ENCODE measurements around the gene STK35. TPM values are rescaled to one million over a fixed set of nuclear protein-coding genes. Genes with fewer than 3 reads are reported as not detected.

STK35 gene
- total RNA-seq, 1 experiment from 2014 or later, result 38.2 TPM

DNA sequence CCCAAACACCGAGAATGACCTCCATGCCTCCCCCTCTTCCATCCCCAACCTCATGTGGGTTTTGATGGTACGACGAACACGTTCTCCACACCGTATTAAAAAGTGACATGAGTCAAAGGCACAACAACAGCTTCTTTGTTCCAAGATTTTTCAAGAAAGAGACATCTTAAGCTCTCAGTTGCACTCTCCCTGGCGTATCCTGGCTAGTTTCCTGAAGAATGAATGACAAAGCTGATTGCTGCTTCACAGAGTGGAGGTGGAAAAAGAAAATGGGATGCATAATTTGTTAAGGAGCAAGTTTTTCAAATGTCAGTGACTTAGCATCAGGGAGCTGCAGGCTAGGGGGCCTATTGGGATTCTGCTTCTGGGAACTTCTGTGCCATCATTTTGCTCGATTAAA, 95.5 kb downstream of the STK35 start:
- no peak overlapping the region for H3K4me3 ChIP-seq (ENCODE audit: low read depth, low read length, poor library complexity, severe bottlenecking)
- H3K9me3 ChIP-seq (ENCODE audit: low read depth, low read length, poor library complexity, severe bottlenecking), result no peaks in the 10 kb centered on the region
- ChIA-PET POLR2A (ENCODE audit: low non-redundant PET) (no interaction called here), CTCF (no interaction called here)
- H3K4me1 ChIP-seq (ENCODE audit: insufficient read depth, low read length, poor library complexity, severe bottlenecking), result no peaks in the 10 kb centered on the region
- H3K36me3 ChIP-seq (ENCODE audit: insufficient read depth, low read length, poor library complexity, severe bottlenecking), result no peaks in the 10 kb centered on the region
- H3K27ac ChIP-seq (ENCODE audit: low read depth, low read length, poor library complexity, severe bottlenecking), result no peak overlapping the region
- no peaks in the 10 kb centered on the region for H3K27me3 ChIP-seq (replicated peaks; ENCODE audit: insufficient read depth, low read depth, low read length, poor library complexity)
- intact Hi-C loops (cut with micrococcal nuclease; ENCODE audit: unreplicated experiment), result no loop called here
- no peak for TF ChIP-seq EZH2 (IDR thresholded peaks at IDR 0.05; ENCODE audit: borderline replicate concordance, low read depth, low read length, poor library complexity, severe bottlenecking)
- TF ChIP-seq, protein P1, sequence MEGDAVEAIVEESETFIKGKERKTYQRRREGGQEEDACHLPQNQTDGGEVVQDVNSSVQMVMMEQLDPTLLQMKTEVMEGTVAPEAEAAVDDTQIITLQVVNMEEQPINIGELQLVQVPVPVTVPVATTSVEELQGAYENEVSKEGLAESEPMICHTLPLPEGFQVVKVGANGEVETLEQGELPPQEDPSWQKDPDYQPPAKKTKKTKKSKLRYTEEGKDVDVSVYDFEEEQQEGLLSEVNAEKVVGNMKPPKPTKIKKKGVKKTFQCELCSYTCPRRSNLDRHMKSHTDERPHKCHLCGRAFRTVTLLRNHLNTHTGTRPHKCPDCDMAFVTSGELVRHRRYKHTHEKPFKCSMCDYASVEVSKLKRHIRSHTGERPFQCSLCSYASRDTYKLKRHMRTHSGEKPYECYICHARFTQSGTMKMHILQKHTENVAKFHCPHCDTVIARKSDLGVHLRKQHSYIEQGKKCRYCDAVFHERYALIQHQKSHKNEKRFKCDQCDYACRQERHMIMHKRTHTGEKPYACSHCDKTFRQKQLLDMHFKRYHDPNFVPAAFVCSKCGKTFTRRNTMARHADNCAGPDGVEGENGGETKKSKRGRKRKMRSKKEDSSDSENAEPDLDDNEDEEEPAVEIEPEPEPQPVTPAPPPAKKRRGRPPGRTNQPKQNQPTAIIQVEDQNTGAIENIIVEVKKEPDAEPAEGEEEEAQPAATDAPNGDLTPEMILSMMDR (conservative IDR thresholded peaks at IDR 0.05; ENCODE audit: low read depth, low read length), result no peak
- DNase-seq (ENCODE audit: low spot score), result no peak
- no TSS peak for BruUV-seq (replicated peaks)

Other genes with a start within 250 kb of the STK35 start
- 81.0 and 81.2 TPM in 2 replicates for gene SIRPA, start 206.4 kb upstream of the STK35 start, total RNA-seq (2021)
- gene PDYN, start 107.8 kb upstream of the STK35 start, total RNA-seq (2021), result not detected in 2 replicates
- gene TGM3, start 194.2 kb downstream of the STK35 start, total RNA-seq (2021), result 0.11 TPM in 1 of 2 replicates, not detected in the other

All from A673 (cell line).